IPS-NIHi7 (cell line): ENCODE results near the gene PTPRH.
"Not testable (repeated sequence)": the region's sequence is repeated elsewhere in the genome, so short reads cannot be mapped to it uniquely, and the experiment has no call there.

ENCODE experiments used
- DNase-seq: peaks from one replicate; pipeline ENCODE4 v3.0.0; 2012; ENCODE audit warnings: mixed read lengths; ENCODE audit errors: extremely low spot score

Gene PTPRH

GRCh38 chr19:55179606-55180484, 29.5 kb downstream of the PTPRH start, which contains the start of gene SYT5:
SYT5 (minus strand) TSS chr19:55180289; CDS start chr19:55179041, 1,248 bp downstream.
- peak; percentile 91 for DNase-seq

DNA sequence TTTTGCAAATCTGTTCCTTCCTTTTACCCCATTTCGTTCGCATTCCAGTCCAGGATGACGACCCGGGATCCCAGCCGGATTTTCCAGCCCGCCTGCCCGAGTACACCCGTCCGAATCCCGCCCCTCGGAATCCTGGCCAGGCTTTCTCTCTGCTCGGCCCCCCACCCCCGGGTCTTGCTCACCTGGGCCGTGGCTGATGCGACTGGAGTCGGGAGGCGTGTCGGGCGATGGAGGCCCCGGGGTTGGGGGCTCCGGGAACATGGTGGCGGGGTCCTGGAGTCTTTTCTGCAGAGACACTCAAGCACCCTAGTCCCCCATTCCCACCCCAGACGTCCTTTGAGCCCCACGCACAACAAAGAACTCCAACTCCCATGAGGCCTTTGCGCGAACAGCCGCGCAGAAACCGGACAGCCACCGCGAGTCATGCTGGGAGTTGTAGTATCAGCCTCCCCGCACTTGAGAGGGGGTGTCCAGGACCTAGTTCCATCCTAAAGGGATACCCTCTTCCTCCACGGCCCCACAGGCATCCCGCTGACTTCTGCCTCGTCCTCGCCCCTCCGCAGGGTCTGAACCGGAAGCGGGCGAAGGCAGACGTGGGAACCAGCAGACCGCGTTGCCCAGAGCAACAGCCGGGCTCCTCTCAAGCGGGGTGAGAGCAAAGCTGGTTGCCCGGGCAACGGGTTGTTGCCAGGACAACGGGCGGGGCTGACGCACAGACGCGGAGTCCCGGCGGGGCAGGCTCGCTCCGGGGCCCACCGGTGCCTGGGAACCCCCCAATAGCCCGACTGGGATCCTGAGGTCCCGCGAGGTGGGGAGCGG, 30.3 kb downstream of the PTPRH start:
- DNase-seq: peak; percentile 88

- no peak for DNase-seq
Observed at GRCh38 chr19:55176076-55176475, 33.2 kb downstream of the PTPRH start.

GRCh38 chr19:55175117-55175867, 34.0 kb downstream of the PTPRH start:
- DNase-seq: peak; percentile 62

DNA sequence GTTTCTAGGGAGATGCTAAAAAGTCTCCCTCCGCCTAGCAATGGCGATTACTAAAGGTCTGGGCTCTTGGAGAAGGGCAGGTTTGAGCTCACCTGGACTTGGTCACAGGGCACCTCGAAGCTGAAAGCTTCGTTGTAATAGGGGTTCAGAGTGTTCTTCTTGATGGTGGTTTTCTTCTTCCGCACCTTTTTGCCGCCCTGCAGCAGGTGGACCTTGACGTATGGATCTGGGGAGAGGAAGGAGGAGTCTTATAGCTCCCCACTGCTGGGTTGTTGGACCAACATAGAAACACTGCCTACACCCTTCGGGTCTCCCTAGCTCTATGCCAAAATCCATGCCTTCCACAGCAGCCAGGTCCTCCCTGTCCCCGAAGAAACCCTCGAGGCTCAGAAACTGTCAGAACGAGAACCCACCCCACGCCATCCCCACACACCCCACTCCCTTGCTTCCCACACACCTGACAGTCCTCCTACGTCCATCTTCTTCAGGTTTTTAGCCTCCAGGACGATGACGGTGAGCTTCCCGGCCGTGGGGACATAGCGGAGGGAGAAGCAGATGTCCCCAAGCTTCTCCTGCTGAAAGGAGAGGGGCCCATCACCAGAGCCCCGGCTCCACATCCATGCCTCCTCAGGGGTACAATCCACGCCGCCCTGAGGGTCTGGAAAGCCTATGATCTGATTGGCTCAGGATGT, 34.7 kb downstream of the PTPRH start:
- no peak for DNase-seq

DNA sequence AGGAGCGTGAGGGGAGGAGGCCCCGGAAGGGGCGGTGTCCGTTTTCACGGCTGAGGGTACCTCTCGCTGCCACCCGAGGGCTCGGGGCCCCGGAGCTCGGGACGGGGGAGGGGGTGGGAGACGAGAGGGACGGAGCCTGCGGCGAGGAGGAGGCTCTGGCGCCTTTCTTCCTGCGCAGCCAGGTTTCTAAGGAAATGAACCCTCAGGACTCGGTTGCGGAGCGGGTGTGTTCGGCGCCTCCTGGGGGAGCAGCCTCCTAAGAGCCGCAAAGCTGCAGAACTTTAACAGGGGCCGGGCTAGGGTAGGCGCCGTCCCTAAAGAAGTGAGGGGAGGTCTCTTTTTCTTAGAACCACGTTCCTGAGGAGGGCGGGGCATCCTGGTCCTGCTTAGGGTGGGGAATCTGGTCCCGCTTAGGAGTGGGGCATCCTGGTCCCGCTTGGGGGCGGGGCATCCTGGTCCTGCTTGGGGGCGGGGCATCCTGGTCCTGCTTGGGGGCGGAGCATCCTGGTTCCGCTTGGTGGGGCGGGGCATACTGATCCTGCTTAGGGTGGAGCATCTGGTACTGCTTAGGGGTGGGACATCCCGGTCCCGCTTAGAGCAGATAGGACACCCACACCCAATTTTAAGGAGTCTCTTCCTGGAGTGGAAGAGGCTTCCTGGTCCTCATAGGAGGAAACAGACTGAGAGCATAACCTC, 35.4 kb downstream of the PTPRH start:
- peak; percentile 84 for DNase-seq

DNA sequence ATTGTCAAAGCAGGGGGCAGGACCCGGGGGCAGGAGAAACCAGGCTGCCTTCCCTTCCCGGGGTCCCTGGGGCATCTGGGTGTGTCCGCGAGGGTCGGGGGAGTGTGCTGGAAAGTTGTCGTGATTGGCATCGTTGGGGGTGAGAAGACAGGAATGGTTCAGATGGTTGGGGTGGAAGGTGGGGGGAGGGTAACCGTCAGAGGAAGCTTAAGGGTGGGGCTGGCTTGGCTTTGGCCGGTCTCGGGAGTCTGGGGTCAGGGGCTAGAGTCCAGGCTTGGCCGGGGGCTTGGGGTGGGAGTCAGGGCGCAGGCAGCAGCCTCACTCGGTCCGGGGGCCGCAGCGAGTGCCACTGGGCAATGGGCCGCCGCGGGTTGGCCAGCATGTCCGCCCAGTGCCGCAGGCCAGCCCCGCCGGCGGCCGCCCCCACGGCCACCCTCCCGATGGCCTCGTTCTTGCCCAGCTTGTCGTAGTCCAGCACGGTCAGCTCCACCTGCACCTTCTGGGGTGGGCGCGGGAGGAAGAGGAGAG, 36.1 kb downstream of the PTPRH start:
- DNase-seq: no peak

DNA sequence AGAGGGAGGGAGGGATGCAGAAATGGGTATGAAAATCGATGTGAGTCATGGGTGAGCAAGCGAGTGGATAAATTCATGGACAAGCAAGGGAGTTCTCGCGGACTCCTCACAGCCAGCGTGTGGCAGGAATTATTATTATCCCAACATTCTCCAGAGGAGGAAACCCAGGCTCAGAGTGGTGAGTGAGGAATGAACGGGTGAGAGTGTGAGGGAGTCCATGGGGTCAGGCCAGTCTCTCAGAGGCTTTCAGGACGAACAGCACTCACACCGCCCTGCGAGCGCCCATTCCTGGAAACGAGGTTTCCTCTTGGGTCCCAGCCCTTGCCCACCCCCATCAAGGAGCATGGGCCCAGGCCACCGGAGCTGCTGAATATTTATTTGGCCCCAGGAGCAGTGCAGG, 36.6 kb downstream of the PTPRH start:
- no peak for DNase-seq

DNA sequence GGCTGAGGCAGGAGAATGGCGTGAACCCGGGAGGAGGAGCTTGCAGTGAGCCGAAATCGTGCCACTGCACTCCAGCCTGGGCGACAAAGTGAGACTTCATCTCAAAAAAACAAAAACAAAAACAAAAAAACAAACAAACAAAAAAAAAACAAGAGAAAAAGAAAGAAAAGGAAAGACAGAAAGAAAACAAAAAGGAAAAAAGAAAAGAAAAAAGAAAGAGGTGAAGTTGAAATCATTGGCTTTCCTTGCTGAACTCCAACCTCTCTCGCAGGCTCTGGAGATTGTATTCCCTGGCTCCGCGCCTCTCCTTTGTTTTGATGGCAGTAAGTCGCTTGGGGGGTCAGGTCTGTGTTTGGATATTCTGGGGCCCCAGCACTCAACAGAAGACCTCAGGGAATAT, 37.0 kb downstream of the PTPRH start:
- DNase-seq: not testable (repeated sequence)

DNA sequence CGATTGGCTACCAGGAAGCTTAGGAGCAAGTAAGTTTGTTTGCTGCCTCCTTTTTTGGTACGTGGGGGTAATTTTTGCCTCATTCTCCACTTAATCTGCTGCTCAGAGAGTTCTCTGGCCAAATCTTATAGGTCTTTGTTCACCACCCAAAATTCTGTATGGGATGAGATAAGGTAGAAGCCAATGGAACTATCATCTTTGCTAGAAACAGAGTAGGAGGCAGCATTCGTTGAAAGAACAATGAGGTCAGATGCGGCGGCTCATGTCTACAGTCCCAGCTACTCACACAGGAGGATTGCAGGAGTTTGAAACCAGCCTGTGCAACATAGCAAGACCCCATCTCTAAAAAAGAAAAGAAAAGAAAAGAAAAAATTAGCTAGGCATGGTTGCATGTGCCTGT, 37.9 kb downstream of the PTPRH start:
- DNase-seq: no peak

DNA sequence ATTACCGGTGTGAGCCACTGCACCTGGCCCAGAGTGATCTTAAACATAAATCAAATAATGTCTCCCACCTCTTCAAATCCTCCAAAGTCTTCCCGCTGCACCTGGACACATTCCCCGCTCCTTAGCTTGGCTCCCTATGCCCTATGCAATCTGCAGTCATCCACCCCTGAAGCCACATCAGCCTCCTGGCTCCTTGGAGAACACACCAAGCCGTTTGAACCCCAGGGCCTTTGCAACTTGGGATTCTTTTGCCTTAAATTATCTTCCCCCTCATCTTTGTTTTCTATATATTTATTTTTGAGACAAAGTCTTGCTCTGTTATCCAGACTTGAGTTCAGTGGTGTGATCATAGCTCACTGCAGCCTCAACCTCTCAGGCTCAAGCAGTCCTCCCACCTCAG, 40.2 kb downstream of the PTPRH start:
- DNase-seq: no peak

DNA sequence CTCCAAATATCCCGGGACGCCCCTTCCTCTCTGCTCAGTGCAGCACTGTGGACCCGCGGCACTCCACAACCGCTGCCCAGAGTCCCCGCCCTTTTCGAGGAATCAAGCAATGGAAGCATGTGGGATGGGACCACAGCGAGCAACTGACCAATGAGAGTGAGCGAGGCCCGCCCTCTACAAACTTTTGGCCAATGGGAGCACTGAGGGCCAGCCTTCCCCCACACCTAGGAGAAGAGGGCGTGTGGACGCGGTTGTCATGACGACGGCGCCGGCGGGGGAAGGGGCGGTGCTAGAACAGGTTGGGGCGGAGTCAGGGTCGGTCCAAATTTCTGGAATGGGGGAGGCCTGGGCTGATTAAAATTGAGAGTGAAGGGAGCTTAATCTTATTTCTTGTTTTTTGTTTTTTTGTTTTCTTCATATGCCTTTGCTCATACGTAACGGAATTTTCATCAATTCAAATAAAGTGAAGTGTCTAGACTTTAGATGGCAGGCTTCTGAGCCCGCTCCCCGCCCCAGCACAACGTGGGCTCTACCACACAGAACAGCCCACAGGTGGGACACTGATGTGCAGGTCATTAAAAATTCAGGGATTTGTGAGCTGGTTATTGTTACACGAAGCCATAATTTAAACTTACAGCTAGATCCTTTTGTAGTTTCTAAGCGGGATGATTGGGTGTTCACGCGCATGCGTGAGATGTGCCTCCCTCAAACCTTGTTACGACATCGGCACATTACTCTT, 42.6 kb downstream of the PTPRH start, which contains the start of gene DNAAF3:
TSS of gene DNAAF3 (minus strand) at position 84 of the 739 bp plus-strand sequence. CDS start 200 bp downstream, outside the sequence.
- peak; percentile 100 for DNase-seq

- DNase-seq: peak; percentile 78
Observed at GRCh38 chr19:55165952-55166529, 43.3 kb downstream of the PTPRH start.

GRCh38 chr19:55161571-55162322, 47.6 kb downstream of the PTPRH start:
- DNase-seq: no peak

DNA sequence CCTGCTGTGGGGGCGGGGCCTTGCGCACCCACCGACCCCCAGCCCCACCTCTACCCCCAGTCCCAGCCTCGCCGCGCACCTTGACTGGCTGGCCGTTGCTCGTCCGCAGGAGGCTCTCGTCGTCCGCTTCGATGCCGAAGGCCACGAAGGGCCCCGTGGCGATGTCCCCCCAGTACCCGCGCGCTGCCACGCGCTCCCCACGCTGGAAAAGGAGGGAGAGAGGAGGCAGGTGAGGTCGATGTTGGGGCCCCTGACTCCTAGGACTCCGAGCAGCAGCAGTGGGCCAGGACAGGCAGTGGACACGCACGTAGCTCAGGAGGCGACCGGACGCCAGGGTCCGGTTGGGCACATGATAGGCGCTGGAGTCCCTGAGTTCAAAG, 48.3 kb downstream of the PTPRH start:
- no peak for DNase-seq

GRCh38 chr19:55160128-55160985, 48.9 kb downstream of the PTPRH start:
- peak; percentile 93 for DNase-seq
